ENCODE data around the gene ASTL. TPM values are rescaled to one million over a fixed set of nuclear protein-coding genes. Genes with fewer than 3 reads are reported as not detected.

Gene ASTL
- total RNA-seq, 1 experiment from 2014 or later, result 0.23 TPM

- ChIA-PET POLR2A (no interaction called here), CTCF (interaction anchor here (0.9 kb wide), 1 partner anchor 17 kb away, joined by 4 read pairs; no protein-coding TSS in a partner anchor)
- H3K9me3 ChIP-seq, result 0 out of 2 replicates have a peak, but pooled peaks cover 1% of the 10 kb centered on the region
- no peak overlapping the region for H3K4me3 Mint-ChIP-seq (ENCODE audit: unreplicated experiment)
- no peaks in the 10 kb centered on the region for H3K4me1 ChIP-seq
- intact Hi-C loops (cut with micrococcal nuclease; ENCODE audit: unreplicated experiment), result no loop called here
- no peaks in the 10 kb centered on the region for H3K27me3 ChIP-seq (replicated peaks; ENCODE audit: control insufficient read depth, insufficient read depth, low read length)
- TF ChIP-seq CTCF (IDR thresholded peaks at IDR 0.05; ENCODE audit: insufficient read depth in 1 of 2, low read depth in 1 of 2, low read length in 1 of 2, severe bottlenecking in 1 of 2, unreplicated experiment in 1 of 2), result no peak
- no peak overlapping the region for H3K4me3 ChIP-seq (ENCODE audit: low read depth, low read length)
- DNase-seq, result peak in 1 of 2 experiments; percentile 40
- H3K36me3 ChIP-seq (ENCODE audit: control insufficient read depth, insufficient read depth, low read length), result no peaks in the 10 kb centered on the region
- no peaks in the 10 kb centered on the region for H3K9me3 Mint-ChIP-seq (ENCODE audit: unreplicated experiment)
- H3K4me1 Mint-ChIP-seq (ENCODE audit: low read depth, unreplicated experiment), result no peaks in the 10 kb centered on the region
- no peak overlapping the region for H3K27ac Mint-ChIP-seq (ENCODE audit: unreplicated experiment)
- H3K27me3 Mint-ChIP-seq (ENCODE audit: insufficient read depth, unreplicated experiment), result no peaks in the 10 kb centered on the region
- no TSS peak for BruUV-seq (replicated peaks)
- no peaks in the 10 kb centered on the region for H3K36me3 Mint-ChIP-seq (ENCODE audit: insufficient read depth, unreplicated experiment)
Measured at GRCh38 chr2:96099861-96100798, 38.2 kb downstream of the ASTL start.

- H3K4me1 Mint-ChIP-seq (ENCODE audit: low read depth, unreplicated experiment), result no peaks in the 10 kb centered on the region
- TF ChIP-seq CTCF (IDR thresholded peaks at IDR 0.05; ENCODE audit: insufficient read depth in 1 of 2, low read depth in 1 of 2, low read length in 1 of 2, severe bottlenecking in 1 of 2, unreplicated experiment in 1 of 2), result no peak
- intact Hi-C loops (cut with micrococcal nuclease; ENCODE audit: unreplicated experiment), result no loop called here
- H3K36me3 Mint-ChIP-seq (ENCODE audit: insufficient read depth, unreplicated experiment), result no peaks in the 10 kb centered on the region
- BruUV-seq (replicated peaks), result no TSS peak
- POLR2A ChIA-PET, result no interaction called here
- H3K9me3 ChIP-seq, result no peaks in the 10 kb centered on the region
- peak in 1 of 2 experiments; percentile 27 for DNase-seq
- H3K27me3 Mint-ChIP-seq (ENCODE audit: insufficient read depth, unreplicated experiment), result no peaks in the 10 kb centered on the region
- no peak overlapping the region for H3K27ac Mint-ChIP-seq (ENCODE audit: unreplicated experiment)
- no peaks in the 10 kb centered on the region for H3K36me3 ChIP-seq (ENCODE audit: control insufficient read depth, insufficient read depth, low read length)
- H3K4me3 ChIP-seq (ENCODE audit: low read depth, low read length), result no peak overlapping the region
- CTCF ChIA-PET, result interaction anchor here (0.5 to 1.1 kb wide), 2 partner anchors 18 to 79 kb away, joined by 3 to 4 read pairs; no protein-coding TSS in a partner anchor
- no peaks in the 10 kb centered on the region for H3K4me1 ChIP-seq
- H3K27me3 ChIP-seq (replicated peaks; ENCODE audit: control insufficient read depth, insufficient read depth, low read length), result no peaks in the 10 kb centered on the region
- no peaks in the 10 kb centered on the region for H3K9me3 Mint-ChIP-seq (ENCODE audit: unreplicated experiment)
- H3K4me3 Mint-ChIP-seq (ENCODE audit: unreplicated experiment), result no peak overlapping the region
Measured at GRCh38 chr2:96098900-96099590, 39.3 kb downstream of the ASTL start.
